DLD1 (cell line): ENCODE measurements around the gene TAL1.
"Not testable (repeated sequence)": the region's sequence is repeated elsewhere in the genome, so short reads cannot be mapped to it uniquely, and the experiment has no call there.

Experiments
- in situ Hi-C: cut with HindIII; loops from 2 replicates; pipeline ENCODE4 v1.10.0; 2017; ENCODE audit warnings: low sequenced_read_pairs

The TAL1 gene

DNA sequence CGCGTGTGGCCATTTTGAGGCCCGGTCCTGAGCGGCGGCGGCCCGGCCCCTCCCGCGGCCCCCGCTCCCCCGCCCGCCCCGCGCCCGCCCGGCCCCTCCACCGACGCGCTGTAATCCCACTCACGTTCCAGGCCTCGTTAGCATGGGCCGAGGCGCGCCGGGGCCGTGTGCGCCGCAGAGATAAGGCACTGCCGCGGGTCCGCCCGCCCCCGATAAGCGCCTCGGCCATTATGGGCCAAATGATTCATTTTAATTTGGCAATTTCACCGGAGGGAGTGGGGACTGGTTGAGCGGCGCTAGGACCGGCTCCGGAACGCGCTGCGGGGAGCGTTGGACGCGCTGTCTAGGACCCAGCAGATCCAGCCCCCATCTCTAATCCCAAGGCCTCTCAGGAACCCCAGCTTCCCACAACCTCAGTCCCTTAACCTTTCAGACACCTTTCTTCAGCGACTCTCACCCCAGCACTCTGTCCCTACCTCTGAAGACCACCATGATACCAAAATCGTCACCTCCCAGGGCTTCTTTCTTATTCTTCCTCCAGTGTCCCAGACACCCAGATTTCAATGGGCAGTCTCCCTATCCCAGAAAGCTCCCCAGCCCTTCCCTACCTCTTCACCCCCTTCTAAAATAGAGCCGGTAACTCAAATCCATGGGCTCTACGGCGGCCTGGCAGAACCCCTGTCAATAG is at the start of gene TAL1:
Gene TAL1 (minus strand): TSS at position 39 of the 688 bp plus-strand sequence. CDS start 6,337 bp downstream, outside the sequence.
- in situ Hi-C loops, result no loop called here

DNA sequence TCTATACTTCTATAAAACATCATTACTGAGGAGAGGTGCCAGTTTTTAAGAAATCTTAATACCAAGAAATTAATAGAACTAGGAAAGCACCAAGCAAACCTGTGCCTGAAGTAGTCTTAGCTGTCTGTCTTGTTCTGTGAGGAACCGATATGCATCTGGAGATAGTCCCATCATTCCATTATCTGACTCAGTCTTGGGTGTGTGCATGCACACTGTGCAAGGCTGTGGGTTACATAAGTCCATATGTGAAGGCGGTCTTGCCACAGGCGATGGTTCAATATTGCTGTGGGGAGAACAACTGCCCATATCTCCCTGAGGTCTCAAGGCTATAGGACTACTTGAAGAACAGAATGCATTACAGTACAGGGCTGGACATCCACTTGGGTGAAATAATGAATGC is 48.1 kb upstream of the TAL1 start:
- in situ Hi-C loops, result no loop called here

DNA sequence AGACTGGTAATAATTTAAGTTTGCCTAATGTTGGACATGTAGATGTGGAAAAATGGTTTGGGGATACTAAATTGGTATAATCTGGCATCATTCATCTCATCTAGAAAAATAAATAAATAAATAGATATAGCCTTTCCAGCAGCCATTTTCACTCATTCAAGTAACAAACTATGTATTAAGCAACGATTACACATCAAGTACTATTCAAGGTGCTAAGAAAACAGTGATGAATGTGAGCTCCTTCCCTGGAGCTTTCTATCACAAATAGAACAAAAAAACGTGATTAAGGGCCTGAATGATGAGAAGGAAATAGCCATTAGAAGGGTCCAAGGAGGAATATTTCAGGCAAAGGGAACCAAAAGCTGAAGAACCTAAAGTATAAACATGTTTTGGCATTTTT is 44.8 kb upstream of the TAL1 start:
- in situ Hi-C loops, result no loop called here

DNA sequence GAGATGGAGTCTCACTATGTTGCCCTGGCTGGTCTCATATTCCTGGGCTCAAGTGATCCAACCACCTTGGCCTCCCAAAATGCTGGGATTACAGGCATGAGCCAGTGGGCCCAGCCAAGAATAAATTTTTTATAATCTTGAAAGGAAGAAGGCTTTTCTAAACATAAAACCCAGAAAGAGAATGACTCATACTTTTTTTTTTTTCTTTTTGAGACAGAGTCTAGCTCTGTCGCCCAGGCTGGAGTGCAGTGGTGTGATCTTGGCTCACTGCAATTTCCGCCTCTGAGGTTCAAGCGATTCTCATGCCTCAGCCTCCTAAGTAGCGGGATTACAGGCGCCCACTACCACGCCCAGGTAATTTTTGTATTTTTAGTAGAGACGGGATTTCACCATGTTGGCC is 43.8 kb upstream of the TAL1 start:
- in situ Hi-C loops, result not testable (repeated sequence)

DNA sequence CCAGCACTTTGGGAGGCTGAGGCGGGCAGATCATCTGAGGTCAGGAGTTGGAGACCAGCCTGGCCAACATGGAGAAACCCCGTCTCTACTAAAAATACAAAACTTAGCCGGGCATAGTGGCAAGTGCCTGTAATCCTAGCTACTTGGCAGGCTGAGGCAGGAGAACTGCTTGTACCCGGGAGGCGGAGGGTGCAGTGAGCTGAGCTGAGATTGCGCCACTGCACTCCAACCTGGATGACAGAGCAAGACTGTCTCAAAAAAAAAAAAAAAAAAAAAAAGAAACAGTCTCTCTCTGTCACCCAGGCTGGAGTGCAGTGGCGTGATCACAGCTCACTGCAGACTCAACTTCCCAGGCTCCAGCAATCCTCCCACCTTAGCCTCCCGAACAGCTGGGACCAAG is 33.5 kb upstream of the TAL1 start:
- in situ Hi-C loops, result not testable (repeated sequence)

DNA sequence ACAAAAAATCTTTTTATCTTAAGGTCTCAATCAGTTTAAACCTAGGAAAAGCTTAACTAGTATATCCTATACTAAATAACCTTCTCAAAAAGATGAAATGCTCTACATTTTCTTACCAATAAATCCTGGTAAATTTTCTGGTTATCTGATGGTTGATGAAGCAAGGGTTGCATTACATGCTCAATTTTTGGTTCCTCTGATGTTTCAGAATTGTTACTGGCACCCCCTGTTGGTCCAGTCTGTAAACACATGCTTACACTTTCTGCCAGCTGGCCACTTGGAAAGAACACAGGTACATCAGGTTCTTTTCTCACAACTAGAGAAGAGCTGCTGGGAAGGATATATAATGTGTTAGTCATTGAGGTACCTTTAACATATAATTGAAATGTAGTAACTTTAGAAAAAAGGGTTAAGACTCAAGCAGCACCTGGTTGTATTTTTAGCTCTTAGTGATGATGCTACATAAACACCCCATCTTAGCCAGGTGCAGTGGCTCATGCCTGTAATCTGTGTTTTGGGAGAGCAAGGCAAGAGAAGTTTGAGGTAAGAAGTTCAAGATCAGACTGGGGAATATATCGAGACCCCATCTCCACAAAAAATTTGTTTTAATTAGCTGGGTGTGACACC is 30.9 kb upstream of the TAL1 start:
- in situ Hi-C loops, result no loop called here

DNA sequence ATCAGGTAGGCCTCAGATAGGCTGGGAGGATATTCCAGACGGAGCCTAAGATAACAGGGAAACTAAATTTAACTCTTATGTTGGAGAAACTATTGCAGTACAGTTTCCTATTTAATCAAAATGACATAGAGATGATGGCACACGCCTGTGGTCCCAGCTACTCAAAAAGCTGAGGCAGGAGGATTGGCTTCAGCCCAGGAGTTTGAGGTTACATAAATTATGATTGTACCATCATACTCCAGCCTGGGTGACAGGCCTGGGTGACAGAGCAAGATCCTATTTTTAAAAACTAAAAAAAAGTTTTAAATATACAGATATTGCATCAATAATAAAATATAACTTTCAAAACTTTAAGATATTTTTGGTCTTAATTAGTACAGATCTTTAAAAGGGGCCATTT is 25.2 kb upstream of the TAL1 start:
- in situ Hi-C loops, result no loop called here

DNA sequence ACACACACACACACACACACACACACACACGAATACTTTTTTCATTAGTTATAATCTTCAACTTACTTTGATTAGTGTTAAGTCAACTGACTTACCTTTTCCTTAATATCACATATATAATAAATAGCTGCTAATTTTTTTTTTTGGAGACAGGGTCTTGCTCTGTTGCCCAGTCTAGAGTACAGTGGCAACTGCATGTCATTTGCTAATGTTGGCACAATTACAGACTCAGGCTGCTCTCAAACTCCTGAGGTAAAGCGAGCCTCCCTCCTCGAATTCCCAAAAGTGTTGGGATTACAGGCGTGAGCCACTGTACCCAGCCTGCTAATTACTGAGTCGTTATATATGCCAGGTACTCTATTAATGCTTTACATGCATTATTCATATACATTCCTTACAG is 20.8 kb upstream of the TAL1 start:
- in situ Hi-C loops, result no loop called here

DNA sequence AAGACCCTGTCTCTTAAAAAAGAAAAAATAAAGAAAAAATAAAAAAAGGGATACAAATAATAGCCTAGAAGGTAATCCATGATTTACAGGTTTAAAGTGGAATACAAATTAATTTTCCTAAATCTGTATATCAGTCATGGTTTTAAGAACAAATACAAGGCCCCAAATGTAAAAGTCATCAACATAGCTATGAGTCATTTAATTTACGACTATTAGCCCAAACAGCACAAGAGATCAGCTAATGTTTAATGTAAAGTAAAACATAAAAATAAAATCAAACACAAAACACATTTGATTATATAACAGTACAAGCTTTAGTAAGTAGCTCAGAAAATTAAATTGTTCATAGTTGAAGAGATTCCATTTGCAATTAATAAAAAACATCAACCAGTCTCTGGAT is 20.3 kb upstream of the TAL1 start:
- in situ Hi-C loops, result no loop called here

DNA sequence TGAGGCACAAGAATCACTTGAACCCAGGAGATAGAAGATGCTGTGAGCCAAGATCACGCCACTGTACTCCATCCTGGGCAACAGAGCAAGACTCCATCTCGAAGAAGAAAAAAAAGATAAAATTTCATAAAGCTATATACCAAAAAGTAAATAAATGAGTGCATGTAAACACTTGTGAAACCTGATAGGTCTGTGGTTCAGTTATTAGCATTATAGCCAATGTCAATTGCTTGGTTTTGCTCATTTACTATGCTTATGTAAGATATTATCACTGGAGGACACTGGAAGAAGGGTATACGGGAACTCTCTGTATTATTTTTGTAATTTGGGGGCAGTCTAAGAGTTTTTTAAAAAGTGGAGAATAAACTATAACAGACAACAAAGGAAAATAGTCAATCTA is 17.7 kb upstream of the TAL1 start:
- in situ Hi-C loops, result no loop called here

DNA sequence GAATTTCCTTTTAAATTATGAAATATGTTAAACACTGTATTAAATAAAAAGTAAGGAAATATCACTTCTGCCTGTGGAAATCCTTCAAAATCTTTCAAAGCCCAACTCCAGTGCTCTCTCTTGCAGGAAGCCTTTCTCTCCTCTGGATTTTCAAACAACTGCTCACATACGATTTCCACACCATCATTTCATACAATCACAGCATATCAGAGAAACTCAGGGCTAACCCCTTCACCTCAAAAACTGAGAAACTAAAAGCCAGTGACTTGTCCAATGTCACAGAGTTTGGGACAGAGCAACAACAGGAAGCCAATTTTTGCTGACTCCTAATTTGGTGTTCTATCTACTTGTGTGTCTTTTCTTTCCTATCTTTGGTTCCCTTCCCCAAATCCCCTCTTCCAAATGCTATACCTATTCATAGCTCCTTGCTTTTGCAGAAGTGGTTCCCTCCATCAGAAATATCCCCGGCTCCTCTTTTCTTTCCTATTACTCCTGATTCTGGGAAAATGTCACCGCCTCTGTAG is 12.4 kb upstream of the TAL1 start:
- in situ Hi-C loops, result no loop called here

DNA sequence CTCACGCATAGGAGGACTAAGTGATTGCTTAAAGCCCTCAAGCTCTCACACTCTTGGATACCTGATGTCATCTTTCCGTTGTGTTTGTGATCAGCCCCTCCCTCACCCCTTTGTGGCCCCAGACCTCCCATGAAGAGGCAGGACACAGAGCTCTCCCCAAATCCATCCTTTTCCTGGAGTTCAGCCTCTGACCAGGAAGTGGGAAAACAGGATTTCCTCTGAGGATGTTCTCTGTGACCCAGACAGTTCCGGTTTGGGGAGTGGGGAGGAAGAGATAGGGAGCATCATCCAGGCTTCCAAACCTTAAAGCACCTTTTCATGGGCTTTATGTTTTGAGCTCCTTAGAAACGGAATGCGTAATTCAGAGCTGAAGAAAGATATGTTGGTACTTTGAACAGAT is 11.9 kb upstream of the TAL1 start:
- in situ Hi-C loops, result no loop called here

DNA sequence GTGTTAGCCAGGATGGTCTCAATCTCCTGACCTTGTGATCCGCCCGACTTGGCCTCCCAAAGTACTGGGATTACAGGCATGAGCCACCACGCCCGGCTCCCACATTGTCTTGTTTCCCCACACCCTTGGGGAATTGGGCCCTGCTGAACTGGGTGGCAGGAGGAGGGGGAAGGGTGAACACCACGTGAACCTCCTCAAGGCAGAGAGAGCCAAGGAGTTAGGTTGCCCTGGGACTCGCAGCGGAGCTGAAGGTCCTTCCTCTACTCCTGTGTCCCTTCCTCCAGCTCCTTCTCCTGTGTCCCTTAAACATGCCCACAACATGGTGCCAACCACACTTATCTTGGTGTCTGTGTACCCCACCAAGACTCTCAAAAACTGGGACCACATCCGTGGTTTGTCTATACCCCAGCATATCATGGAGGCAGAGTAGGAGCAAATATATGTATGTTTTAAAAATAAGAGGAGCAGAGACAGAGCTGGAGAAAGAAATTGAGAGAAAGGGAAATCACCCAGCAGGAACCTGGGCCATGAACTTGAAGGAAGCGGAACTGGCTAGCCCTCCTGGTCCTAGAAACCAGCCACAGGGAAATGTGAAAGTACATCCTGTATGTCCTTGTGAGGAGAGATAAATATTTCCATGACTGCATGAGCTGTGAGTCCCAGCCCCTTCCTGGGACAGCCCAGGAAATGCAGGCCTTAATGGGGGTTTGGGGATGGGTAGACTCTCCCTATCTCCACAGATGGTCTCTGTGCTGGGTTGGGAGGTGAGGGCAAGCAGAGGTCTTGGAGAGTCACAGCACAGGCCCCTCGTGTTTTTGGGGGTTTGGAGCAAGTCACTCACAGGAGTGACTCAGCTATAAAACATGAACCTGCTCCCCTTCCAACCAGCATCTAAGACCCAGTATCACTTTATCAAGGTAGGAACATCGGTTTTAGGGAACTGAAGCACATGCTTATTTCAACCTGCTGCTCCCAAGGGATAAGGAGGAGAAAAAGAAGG is 9.4 kb upstream of the TAL1 start:
- in situ Hi-C loops, result no loop called here

DNA sequence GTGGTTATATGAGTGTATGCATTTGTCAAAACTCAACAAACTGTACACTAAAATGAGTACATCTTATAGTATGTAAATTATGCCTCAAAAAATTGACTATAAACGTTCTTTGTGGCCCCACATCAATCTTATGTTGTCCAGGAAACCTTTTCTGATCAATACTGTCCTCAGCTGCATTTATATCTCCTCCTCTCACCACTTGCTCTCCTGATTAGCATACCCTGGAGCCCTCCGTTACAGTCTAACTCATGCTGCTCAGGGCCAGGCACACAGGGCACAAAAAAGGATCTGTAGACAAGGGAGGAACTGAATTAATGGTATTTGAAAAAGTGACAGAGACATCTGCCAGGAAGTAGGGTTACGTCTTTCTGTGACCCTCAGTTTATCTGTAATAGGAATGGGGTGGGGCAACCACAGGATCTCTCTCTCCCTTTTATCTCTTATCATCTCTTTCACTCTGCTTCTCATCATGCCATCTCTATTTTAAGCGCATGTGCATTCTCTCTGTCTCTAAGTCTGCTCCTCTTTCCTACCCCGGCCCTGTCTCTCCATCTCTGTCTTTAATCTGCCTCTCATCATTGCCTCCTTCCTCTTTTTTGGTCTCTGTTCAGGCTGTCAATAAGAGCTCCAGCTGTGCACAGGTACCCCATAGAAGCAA is 7.0 kb upstream of the TAL1 start:
- in situ Hi-C loops, result no loop called here

DNA sequence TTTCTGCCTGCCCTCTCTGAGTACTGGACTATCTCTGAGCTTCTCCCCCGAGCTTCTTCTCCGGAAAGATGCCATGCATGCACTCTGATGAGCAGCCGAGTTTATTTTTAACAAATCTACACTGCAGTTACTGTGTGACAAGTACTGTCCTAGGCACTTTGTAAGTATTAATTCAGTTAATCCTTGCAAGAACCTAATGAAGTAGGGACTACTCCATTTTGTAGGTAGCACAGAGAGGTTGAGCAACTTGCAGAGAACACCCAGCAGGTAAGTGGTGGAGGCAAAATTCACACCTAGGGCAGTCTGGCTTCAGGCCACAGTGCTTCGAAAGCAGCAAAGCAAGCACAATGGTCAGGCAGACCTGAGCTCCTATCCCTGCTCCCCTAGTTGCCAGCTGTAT is 3.8 kb upstream of the TAL1 start:
- in situ Hi-C loops, result no loop called here

DNA sequence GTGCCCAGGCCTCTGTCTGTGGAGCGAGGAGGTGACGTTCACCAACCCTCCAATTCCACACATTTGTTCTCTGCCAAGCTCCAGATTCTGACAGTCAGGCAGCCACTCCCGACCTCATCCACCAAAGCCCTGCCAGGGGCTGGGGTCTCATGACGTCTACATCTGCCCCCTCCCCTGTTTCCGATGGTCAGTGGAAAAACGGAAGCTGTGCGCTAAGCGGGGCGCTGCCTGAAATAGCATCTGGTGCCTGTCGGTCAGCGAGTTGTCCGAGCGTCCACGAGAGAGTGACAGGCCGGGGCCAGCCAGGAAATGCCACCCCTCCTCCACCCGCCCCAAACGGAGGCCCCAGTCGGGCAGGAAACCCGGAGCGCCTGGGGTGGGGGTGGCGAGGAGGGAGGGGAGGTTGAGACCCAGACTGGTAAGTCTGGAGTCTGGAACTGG is 3.2 kb upstream of the TAL1 start:
- in situ Hi-C loops, result no loop called here

DNA sequence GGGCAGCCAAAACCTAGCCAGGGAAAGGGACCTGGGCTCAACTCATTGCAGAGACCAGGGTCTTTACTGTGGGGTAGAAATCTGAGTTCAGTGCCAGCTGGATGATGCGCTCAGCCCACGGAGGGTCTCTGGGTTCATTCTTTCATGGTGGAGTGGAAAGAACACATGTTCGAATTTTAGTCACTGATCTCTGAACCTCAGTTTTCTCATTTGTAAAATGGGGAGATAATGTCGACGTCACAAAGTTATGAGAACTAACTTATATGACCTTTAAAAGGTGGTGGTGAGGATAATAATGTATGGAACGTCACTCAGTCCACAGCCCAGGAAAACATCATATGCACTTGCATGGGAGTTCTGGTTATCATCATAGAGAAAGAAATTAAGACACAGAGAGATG is 1.2 kb upstream of the TAL1 start:
- in situ Hi-C loops, result no loop called here

DNA sequence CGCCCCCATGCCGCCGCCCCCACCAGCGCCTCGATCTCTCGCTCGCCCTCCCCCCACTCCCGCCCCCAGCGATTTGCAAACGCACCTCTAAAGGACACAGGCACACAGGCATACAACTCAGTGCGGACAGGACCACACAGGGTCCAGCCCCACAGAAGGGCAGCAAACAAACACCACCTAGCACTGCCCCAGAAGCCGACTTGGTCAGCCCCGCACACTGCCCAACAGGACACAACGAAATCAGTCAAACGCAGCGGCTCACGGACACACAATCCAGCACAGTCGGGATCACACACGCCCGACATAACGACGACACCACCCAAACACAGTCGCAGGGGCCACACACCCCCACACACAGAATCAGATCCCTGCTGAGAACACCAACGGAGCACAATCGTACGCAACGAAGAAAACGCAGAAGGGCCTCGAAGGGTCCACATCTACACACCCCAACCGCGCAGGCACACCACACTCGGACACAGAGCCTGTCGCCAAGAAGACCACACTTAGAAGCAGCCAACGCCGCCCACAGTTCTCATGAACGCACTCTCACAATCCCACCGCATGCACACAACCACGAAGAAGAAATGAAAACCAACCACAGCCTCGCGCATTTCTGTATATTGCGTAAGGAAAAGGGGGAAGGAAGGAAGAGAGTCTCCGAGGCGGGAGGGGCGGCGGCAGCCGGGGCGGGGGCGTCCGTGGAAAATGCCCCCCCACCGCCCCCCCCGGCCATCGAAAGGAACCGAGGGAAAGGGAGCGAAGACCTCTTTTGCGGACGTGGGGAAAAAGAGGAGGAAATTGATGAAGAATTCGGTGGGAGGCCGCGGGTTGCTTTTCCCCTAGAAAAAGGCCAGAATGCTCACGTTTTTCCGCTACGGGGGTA is 481 bp downstream of the TAL1 start:
- in situ Hi-C loops, result no loop called here

DNA sequence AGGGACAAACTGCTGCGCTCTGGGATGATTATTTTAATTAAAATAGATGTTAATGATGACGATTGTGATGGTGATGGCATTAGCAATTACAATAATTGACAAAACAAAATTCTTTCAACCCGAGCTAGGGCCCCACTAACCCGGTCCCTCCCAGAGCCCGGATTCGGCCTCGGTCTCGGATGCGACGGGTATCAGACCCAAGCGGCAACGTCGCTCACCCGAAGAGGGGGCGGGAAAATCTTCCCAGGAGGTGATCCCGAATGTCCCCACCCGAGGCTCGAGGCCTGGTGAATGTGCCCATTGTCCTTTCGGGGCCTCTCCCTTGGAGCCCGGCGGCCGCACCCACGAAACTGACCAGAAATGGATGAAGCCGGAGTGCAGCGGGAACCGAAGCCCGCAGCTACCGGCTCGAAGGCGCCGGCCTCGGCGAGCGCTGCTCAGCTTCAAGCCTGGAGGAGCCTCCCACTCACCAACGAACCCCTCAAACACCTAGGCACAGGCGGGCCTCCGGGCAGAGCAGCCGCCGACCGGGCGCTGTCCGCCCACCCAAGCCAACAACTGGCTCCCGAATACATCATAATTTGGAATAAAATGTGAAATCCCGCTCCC is 1.2 kb downstream of the TAL1 start:
- in situ Hi-C loops, result no loop called here
